Breast epithelium (tissue), 4 donors: ENCODE results near the gene IFI30. TPM values are rescaled to one million over a fixed set of nuclear protein-coding genes. Genes with fewer than 3 reads are reported as not detected.

ENCODE experiments used
- DNase-seq, 2 donors: peaks; one replicate each; pipeline ENCODE4 v3.0.0-alpha.2; 2019; ENCODE audit warnings: low spot score in 2 of 2
- H3K27ac ChIP-seq, 2 donors: fragments of 200-600 bp; sonication (generic) in 1 of 2; one replicate each; pipeline ENCODE4 v1.5.1; 2016 to 2019; ENCODE audit warnings: mild to moderate bottlenecking in 1 of 2
- H3K27me3 ChIP-seq, 2 donors: fragments of 200-600 bp; sonication (generic) in 1 of 2; one replicate each; pipeline versions ENCODE4 v1.5.1 to v1.6.0; 2017 to 2019; ENCODE audit warnings: control low read depth in 1 of 2, mild to moderate bottlenecking in 1 of 2
- H3K36me3 ChIP-seq: fragments of 200-600 bp; one replicate; pipeline ENCODE4 v1.5.1; 2019
- H3K4me1 ChIP-seq, 2 donors: fragments of 200-600 bp; sonication (generic); one replicate each; pipeline ENCODE4 v1.5.1; 2016 to 2019; ENCODE audit warnings: control low read depth in 1 of 2
- H3K4me3 ChIP-seq, 3 donors: fragments of 200-600 bp; sonication (generic); 1 replicate in 2 of 3; 2 replicates in 1 of 3; pipeline ENCODE4 v1.5.1; 2016 to 2019; ENCODE audit warnings: mild to moderate bottlenecking in 3 of 3, moderate library complexity in 2 of 3
- H3K9me3 ChIP-seq, 2 donors: fragments of 200-600 bp; sonication (generic) in 1 of 2; one replicate each; pipeline ENCODE4 v1.5.1; 2016 to 2019; ENCODE audit warnings: control low read depth in 1 of 2
- CTCF ChIP-seq, 3 donors: fragments of 450-650 bp; IDR thresholded peaks; one replicate each; pipeline ENCODE4 v1.5.1; 2016 to 2017; ENCODE audit warnings: antibody characterized with exemption in 3 of 3, mild to moderate bottlenecking in 3 of 3, moderate library complexity in 3 of 3
- POLR2A ChIP-seq: fragments of 450-650 bp; IDR thresholded peaks from one replicate; pipeline ENCODE4 v1.6.1; 2016; ENCODE audit warnings: antibody characterized with exemption, mild to moderate bottlenecking, moderate library complexity
- POLR2AphosphoS5 ChIP-seq, 3 donors: sonication (generic); formaldehyde crosslinking; IDR thresholded peaks; one replicate each; pipeline ENCODE4 v1.6.1; 2017; ENCODE audit warnings: antibody characterized with exemption in 3 of 3
- intact Hi-C: fragments of 100-400 bp; cut with DNase I; formaldehyde crosslinking; loops from one replicate; pipeline ENCODE4 v1.15.1; 2023; ENCODE audit warnings: low total_unique reads
- total RNA-seq, 3 donors: library from RNA; depleted of rRNA; stranded (reverse); fragments of >200 nt; gene quantifications; one replicate each; pipeline ENCODE4 v1.1.0, GENCODE V29; 2016

Gene IFI30
- total RNA-seq, 3 donors from 2014 or later = 50.1 to 103 (median 91.6) TPM

GRCh38 chr19:18219911-18220631 lies 46.5 kb downstream of the IFI30 start:
- Histone ChIP-seq H3K36me3 (no peaks in the 10 kb centered on the region), H3K4me1 (peaks cover 0 to 5% of the 10 kb centered on the region in 2 donors), H3K27ac (no peak overlapping the region), H3K4me3 (no peak overlapping the region), H3K9me3 (no peaks in the 10 kb centered on the region), H3K27me3 (peaks cover 6 to 25% of the 10 kb centered on the region in 2 donors)
- intact Hi-C loops = no loop called here
- TF ChIP-seq POLR2AphosphoS5 (IDR thresholded peaks at IDR 0.05) (no peak), CTCF (IDR thresholded peaks at IDR 0.05) (no peak)
- DNase-seq = no peak

GRCh38 chr19:18220632-18221275 lies 47.1 kb downstream of the IFI30 start:
- intact Hi-C loops = no loop called here
- Histone ChIP-seq H3K27ac (no peak overlapping the region), H3K27me3 (peaks cover 7 to 32% of the 10 kb centered on the region in 2 donors), H3K4me1 (peaks cover 0 to 5% of the 10 kb centered on the region in 2 donors), H3K4me3 (peak overlapping the region in 1 of 3 donors; percentile 25), H3K36me3 (no peaks in the 10 kb centered on the region), H3K9me3 (no peaks in the 10 kb centered on the region)
- no peak for DNase-seq
- no peak for TF ChIP-seq CTCF (IDR thresholded peaks at IDR 0.05)
- TF ChIP-seq POLR2AphosphoS5 (IDR thresholded peaks at IDR 0.05) = no peak
- no peak for TF ChIP-seq POLR2A

GRCh38 chr19:18221815-18222725 lies 48.5 kb downstream of the IFI30 start:
- Histone ChIP-seq H3K4me1 (peaks cover 0 to 5% of the 10 kb centered on the region in 2 donors), H3K27ac (no peak overlapping the region), H3K4me3 (no peak overlapping the region), H3K9me3 (no peaks in the 10 kb centered on the region), H3K27me3 (peaks cover 10 to 45% of the 10 kb centered on the region in 2 donors), H3K36me3 (no peaks in the 10 kb centered on the region)
- DNase-seq = no peak
- intact Hi-C loops = no loop called here
- TF ChIP-seq POLR2AphosphoS5 (IDR thresholded peaks at IDR 0.05) (no peak), CTCF (IDR thresholded peaks at IDR 0.05) (no peak), POLR2A (no peak)

- Histone ChIP-seq H3K4me3 (peak overlapping the region; percentile 29 to 61 (median 35)), H3K36me3 (no peaks in the 10 kb centered on the region), H3K4me1 (peaks cover 0 to 5% of the 10 kb centered on the region in 2 donors), H3K27ac (no peak overlapping the region), H3K27me3 (peaks cover 13 to 61% of the 10 kb centered on the region in 2 donors), H3K9me3 (no peaks in the 10 kb centered on the region)
- DNase-seq = no peak
- TF ChIP-seq CTCF (IDR thresholded peaks at IDR 0.05) = no peak
- intact Hi-C loops = loop anchor here (2.0 kb wide), 1 partner anchor 43 kb away; no protein-coding TSS in a partner anchor
These were observed 50.4 kb downstream of the IFI30 start for GRCh38 chr19:18223860-18224524.
